ENCODE results near the gene KCNG3.

DNA sequence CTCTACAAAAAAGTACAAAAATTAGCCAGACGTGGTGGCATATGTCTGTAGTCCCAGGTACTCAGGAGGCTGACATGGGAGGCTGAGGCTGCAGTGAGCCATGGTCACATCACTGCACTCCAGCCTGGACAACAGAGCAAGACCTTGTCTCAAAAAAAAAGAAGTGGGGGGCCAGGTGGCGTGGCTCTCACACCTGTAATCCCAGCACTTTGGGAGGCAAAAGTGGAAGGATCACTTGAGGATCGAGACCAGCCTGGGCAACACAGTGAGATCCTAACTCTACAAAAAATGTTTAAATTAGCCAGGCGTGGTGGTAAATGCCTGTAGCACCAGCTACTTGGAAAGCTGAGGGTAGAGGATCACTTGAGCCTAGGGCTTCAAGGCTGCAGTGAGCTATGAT lies 23.1 kb downstream of the KCNG3 start:
- TF ChIP-seq, protein P1, sequence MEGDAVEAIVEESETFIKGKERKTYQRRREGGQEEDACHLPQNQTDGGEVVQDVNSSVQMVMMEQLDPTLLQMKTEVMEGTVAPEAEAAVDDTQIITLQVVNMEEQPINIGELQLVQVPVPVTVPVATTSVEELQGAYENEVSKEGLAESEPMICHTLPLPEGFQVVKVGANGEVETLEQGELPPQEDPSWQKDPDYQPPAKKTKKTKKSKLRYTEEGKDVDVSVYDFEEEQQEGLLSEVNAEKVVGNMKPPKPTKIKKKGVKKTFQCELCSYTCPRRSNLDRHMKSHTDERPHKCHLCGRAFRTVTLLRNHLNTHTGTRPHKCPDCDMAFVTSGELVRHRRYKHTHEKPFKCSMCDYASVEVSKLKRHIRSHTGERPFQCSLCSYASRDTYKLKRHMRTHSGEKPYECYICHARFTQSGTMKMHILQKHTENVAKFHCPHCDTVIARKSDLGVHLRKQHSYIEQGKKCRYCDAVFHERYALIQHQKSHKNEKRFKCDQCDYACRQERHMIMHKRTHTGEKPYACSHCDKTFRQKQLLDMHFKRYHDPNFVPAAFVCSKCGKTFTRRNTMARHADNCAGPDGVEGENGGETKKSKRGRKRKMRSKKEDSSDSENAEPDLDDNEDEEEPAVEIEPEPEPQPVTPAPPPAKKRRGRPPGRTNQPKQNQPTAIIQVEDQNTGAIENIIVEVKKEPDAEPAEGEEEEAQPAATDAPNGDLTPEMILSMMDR (IDR thresholded peaks at IDR 0.05) = no peak
- no peak for TF ChIP-seq ZFX (IDR thresholded peaks at IDR 0.05; ENCODE audit: borderline replicate concordance)
